K562 (cell line): ENCODE results near the gene KLF2. TPM values are rescaled to one million over a fixed set of nuclear protein-coding genes. Genes with fewer than 3 reads are reported as not detected.

Experiments used
- AFF1 ChIP-seq, 2 experiments: fragments of 450-650 bp; IDR thresholded peaks; 2 replicates each; pipeline ENCODE4 v1.6.1; 2018; ENCODE audit warnings: mild to moderate bottlenecking in 2 of 2, low read depth in 1 of 2; ENCODE audit not compliant: partially characterized antibody in 2 of 2
- ARID1B ChIP-seq: fragments of 450-650 bp; IDR thresholded peaks from 2 replicates; pipeline ENCODE4 v1.6.1; 2016; ENCODE audit warnings: antibody characterized with exemption, mild to moderate bottlenecking, inconsistent platforms
- ATF7 ChIP-seq: fragments of 450-650 bp; IDR thresholded peaks from 2 replicates; pipeline ENCODE4 v1.7.1; 2014; ENCODE audit warnings: mild to moderate bottlenecking, moderate library complexity
- CBFA2T3 ChIP-seq: fragments of 450-650 bp; IDR thresholded peaks from 2 replicates; pipeline ENCODE4 v1.6.1; 2017
- CEBPB ChIP-seq: fragments of 450-650 bp; IDR thresholded peaks from 2 replicates; pipeline ENCODE4 v1.6.1; 2016; ENCODE audit warnings: missing genetic modification characterization, missing compliant biosample characterization
- CHAMP1 ChIP-seq: fragments of 450-650 bp; IDR thresholded peaks from 2 replicates; pipeline ENCODE4 v1.6.1; 2016; ENCODE audit warnings: mild to moderate bottlenecking
- CREB1 ChIP-seq, 2 experiments: sonication (generic) in 1 of 2; formaldehyde crosslinking in 1 of 2; IDR thresholded peaks; 2 replicates each; pipeline versions ENCODE4 v1.6.1 to v1.8.0; 2012 to 2022; ENCODE audit warnings: inconsistent platforms in 1 of 2, mild to moderate bottlenecking in 1 of 2, missing genetic modification reagents in 1 of 2, moderate library complexity in 1 of 2
- EHMT2 ChIP-seq: fragments of 450-650 bp; IDR thresholded peaks from 2 replicates; pipeline ENCODE4 v1.6.1; 2018; ENCODE audit warnings: antibody characterized with exemption
- IFI16 ChIP-seq: fragments of 250-450 bp; sonication (Bioruptor Pico); IDR thresholded peaks from 2 replicates; pipeline ENCODE4 v2.1.2; 2022; ENCODE audit warnings: mild to moderate bottlenecking, inconsistent platforms
- MAFK ChIP-seq: IDR thresholded peaks from 2 replicates; pipeline ENCODE4 v1.6.1; 2011; ENCODE audit warnings: low read length, improper control_type of control experiment
- NR2C1 ChIP-seq, 2 experiments: fragments of 450-650 bp; IDR thresholded peaks; 2 replicates each; pipeline ENCODE4 v1.6.1; 2017; ENCODE audit warnings: mild to moderate bottlenecking in 2 of 2, antibody characterized with exemption in 1 of 2, inconsistent platforms in 1 of 2, missing compliant biosample characterization in 1 of 2, missing genetic modification characterization in 1 of 2
- PHB2 ChIP-seq: fragments of 450-650 bp; IDR thresholded peaks from 2 replicates; pipeline ENCODE4 v1.6.1; 2017; ENCODE audit warnings: low read depth
- POU5F1 ChIP-seq: fragments of 150-350 bp; IDR thresholded peaks from 2 replicates; pipeline ENCODE4 v1.6.1; 2014; ENCODE audit warnings: borderline replicate concordance, low read length, low read depth, mild to moderate bottlenecking; ENCODE audit not compliant: partially characterized antibody
- RBM25 ChIP-seq: fragments of 200-400 bp; formaldehyde crosslinking; IDR thresholded peaks from 2 replicates; pipeline ENCODE4 v1.6.1; 2018; ENCODE audit warnings: low read length, low read depth, moderate library complexity; ENCODE audit not compliant: severe bottlenecking
- SMARCB1 ChIP-seq: IDR thresholded peaks from 2 replicates; pipeline ENCODE4 v1.6.1; 2011; ENCODE audit warnings: improper control_type of control experiment, low read depth; ENCODE audit not compliant: insufficient read length
- SMC3 ChIP-seq: conservative IDR thresholded peaks from 2 replicates; pipeline ENCODE4 v1.6.1; 2011; ENCODE audit warnings: low read depth, low read length, improper control_type of control experiment; ENCODE audit not compliant: insufficient read depth
- SRSF1 ChIP-seq: fragments of 200-400 bp; formaldehyde crosslinking; IDR thresholded peaks from 2 replicates; pipeline ENCODE4 v1.6.1; 2017; ENCODE audit warnings: mild to moderate bottlenecking, low read depth, low read length, moderate library complexity
- TEAD4 ChIP-seq, 2 experiments: sonication (generic) in 1 of 2; formaldehyde crosslinking in 1 of 2; IDR thresholded peaks; 2 replicates each; pipeline versions ENCODE4 v1.6.1 to v1.8.0; 2012 to 2022; ENCODE audit warnings: borderline replicate concordance in 1 of 2, inconsistent platforms in 1 of 2, low read length in 1 of 2, mild to moderate bottlenecking in 1 of 2, missing genetic modification reagents in 1 of 2
- U2AF2 ChIP-seq: fragments of 200-400 bp; formaldehyde crosslinking; optimal IDR thresholded peaks from 2 replicates; pipeline ENCODE3; 2017; ENCODE audit warnings: low read depth, mild to moderate bottlenecking, low read length
- ZNF24 ChIP-seq: fragments of 450-650 bp; IDR thresholded peaks from 2 replicates; pipeline ENCODE4 v1.6.1; 2016
- ZNF316 ChIP-seq: fragments of 450-650 bp; IDR thresholded peaks from 2 replicates; pipeline ENCODE4 v1.6.1; 2016
- ZNF347 ChIP-seq: fragments of 450-650 bp; formaldehyde crosslinking; IDR thresholded peaks from 2 replicates; pipeline ENCODE4 v1.4.0; 2020; ENCODE audit warnings: low read depth, mild to moderate bottlenecking, moderate library complexity
- ZNF511 ChIP-seq: sonication (generic); formaldehyde crosslinking; IDR thresholded peaks from 2 replicates; pipeline ENCODE4 v1.8.0; 2022; ENCODE audit warnings: mild to moderate bottlenecking, missing genetic modification reagents
- ZNF77 ChIP-seq: fragments of 250-450 bp; sonication (Bioruptor Pico); IDR thresholded peaks from 2 replicates; pipeline ENCODE4 v1.5.0; 2020
- ZNF830 ChIP-seq: fragments of 250-450 bp; sonication (Bioruptor Pico); IDR thresholded peaks from 2 replicates; pipeline ENCODE4 v1.5.0; 2021; ENCODE audit warnings: mild to moderate bottlenecking
- polyA plus RNA-seq, 8 experiments: library from polyadenylated mRNA; depleted of rRNA in 4 of 8; stranded (reverse) in 5 of 8; unstranded in 3 of 8; fragments of >200 nt; fragmentation: Nextera tagmentation in 2 of 8; fragmentation: Illumina TruSeq in 1 of 8; extraction: Ambion mirVana in 2 of 8; extraction: Trizol in 1 of 8; gene quantifications; 2 replicates each; pipeline versions ENCODE4 v1.2.1 to v1.2.3, GENCODE V29; 2011 to 2014; ENCODE audit warnings: inconsistent platforms in 1 of 8, missing spikeins in 1 of 8
- total RNA-seq, 7 experiments: library from RNA; depleted of rRNA in 6 of 7; stranded (reverse); fragments of >200 nt in 6 of 7; fragmentation: Illumina TruSeq in 2 of 7; extraction: Trizol in 2 of 7; gene quantifications; 2 replicates each; pipeline versions ENCODE4 v1.2.1 to v1.2.3, GENCODE V29; 2011 to 2021; ENCODE audit warnings: low replicate concordance in 1 of 7

Gene KLF2
- total and polyA plus RNA-seq, 9 of the 15 experiments (the other 6 are each of a cell fraction or from before 2014, with no cell fraction given): 0.07 to 0.71 TPM; not detected in 7

- TF ChIP-seq SMARCB1: no peak
- no peak for TF ChIP-seq CREB1 (IDR thresholded peaks at IDR 0.05)
- TF ChIP-seq CREB1 (CRISPR knock-in tag; IDR thresholded peaks at IDR 0.05): no peak
- no peak for TF ChIP-seq ATF7
- 0 out of 2 replicates have a peak, but pooled peaks have one; percentile 10 for TF ChIP-seq ZNF316
- TF ChIP-seq U2AF2: no peak
- no peak for TF ChIP-seq IFI16
- no peak for TF ChIP-seq SRSF1
- TF ChIP-seq MAFK: no peak
- TF ChIP-seq TEAD4 (IDR thresholded peaks at IDR 0.05; ENCODE audit: low read length): no peak
- TF ChIP-seq TEAD4 (CRISPR knock-in tag; IDR thresholded peaks at IDR 0.05; ENCODE audit: borderline replicate concordance): no peak
- TF ChIP-seq CEBPB (tag): no peak
- no peak for TF ChIP-seq ZNF24
- TF ChIP-seq CBFA2T3: no peak
- TF ChIP-seq PHB2: no peak
- TF ChIP-seq CHAMP1: no peak
- no peak for TF ChIP-seq ZNF511
- TF ChIP-seq ARID1B: no peak
- TF ChIP-seq RBM25: peak; percentile 82
- no peak for TF ChIP-seq SMC3
- TF ChIP-seq ZNF830 (CRISPR knock-in tag): no peak
- TF ChIP-seq NR2C1 (IDR thresholded peaks at IDR 0.05): no peak
- TF ChIP-seq NR2C1 (tag; IDR thresholded peaks at IDR 0.05): no peak
- TF ChIP-seq AFF1 (IDR thresholded peaks at IDR 0.05; ENCODE audit: low read depth in 1 of 2, partially characterized antibody in 2 of 2): no peak
- no peak for TF ChIP-seq ZNF77 (CRISPR knock-in tag)
- no peak for TF ChIP-seq EHMT2
- no peak for TF ChIP-seq ZNF347 (CRISPR knock-in tag)
- TF ChIP-seq POU5F1: no peak
These were observed 36.1 kb upstream of the KLF2 start (continued) for GRCh38 chr19:16288544-16288943.
